RWPE1 (cell line): Measurements from ENCODE around the gene CARHSP1.

Experiments used
- CTCF ChIA-PET: fragments of 350-600 bp; sonication (Branson Sonifier 250); formaldehyde crosslinking; extraction: SDS; loops from one replicate; lab custom pipeline; 2021; lab: Yijun Ruan, JAX
- POLR2A ChIA-PET: fragments of 400-600 bp; formaldehyde crosslinking; extraction: SDS; loops from one replicate; lab custom pipeline; 2020; ENCODE audit warnings: antibody characterized with exemption; ENCODE audit not compliant: low non-redundant PET; lab: Yijun Ruan, JAX
- DNase-seq: peaks from one replicate; pipeline ENCODE4 v3.0.0; 2012; ENCODE audit warnings: low spot score
- H3K27ac ChIP-seq: fragments of 450-650 bp; 2 replicates; pipeline ENCODE4 v1.5.1; 2017
- CTCF ChIP-seq: fragments of 450-650 bp; conservative IDR thresholded peaks from 2 replicates; pipeline ENCODE4 v1.5.1; 2017; ENCODE audit warnings: low read depth, mild to moderate bottlenecking

CARHSP1 gene

GRCh38 chr16:8832717-8833105 lies 36.1 kb downstream of the CARHSP1 start:
- ChIA-PET CTCF (interaction anchor here (0.6 kb wide), 2 partner anchors 16 to 1434 kb away, joined by 3 read pairs; no protein-coding TSS in a partner anchor), POLR2A (no interaction called here)
- no peak for DNase-seq
- no peak overlapping the region for H3K27ac ChIP-seq
- TF ChIP-seq CTCF = no peak

DNA sequence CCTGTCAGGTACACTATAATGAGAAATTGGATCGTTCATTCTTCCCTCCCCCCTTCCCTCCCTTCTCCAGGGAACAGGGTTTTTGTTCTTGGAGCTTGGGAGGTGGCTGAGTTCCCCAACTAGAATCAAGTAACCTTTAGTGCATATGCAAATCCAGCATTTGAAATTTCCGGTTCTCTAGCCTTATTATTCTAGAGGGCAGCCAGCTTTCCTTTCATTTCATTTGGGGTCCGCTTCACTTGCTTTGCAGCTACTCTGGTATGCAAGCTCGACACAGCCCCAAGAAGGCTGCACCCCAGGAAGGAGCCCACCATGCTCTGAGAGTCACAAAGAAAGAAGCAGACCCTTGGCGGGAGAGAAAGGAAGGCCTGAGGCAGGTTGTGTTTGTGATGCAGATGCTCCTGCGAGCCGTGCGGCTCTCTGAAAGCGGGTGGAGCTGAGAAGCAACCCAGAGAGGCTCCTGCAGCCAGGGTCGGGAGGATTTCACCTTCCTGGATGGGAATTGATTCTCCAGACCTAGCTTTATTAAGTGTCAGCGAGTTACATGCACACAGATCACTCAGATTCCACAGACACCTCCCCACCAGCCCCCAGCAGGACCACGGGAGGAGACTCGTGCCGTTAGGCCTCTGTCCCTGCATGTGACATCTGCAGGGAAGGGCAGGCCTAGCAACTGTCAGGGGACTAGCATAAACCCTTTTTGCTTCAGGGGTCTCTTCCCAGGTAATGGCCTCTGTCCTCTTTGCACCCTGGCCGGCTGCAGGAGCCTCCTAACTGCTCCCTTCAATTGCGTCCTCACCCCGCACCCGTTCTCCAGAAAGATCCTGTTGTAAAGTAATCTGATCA lies 36.7 kb downstream of the CARHSP1 start:
- no peak for TF ChIP-seq CTCF
- no peak overlapping the region for H3K27ac ChIP-seq
- POLR2A ChIA-PET = no interaction called here
- no peak for DNase-seq
- CTCF ChIA-PET = interaction anchor here (0.6 kb wide), 2 partner anchors 17 to 1433 kb away, joined by 3 read pairs; no protein-coding TSS in a partner anchor

- TF ChIP-seq CTCF = no peak
- no peak overlapping the region for H3K27ac ChIP-seq
- CTCF ChIA-PET = no interaction called here
- no peak for DNase-seq
- POLR2A ChIA-PET = no interaction called here
Measured at GRCh38 chr16:8831450-8831849, 37.4 kb downstream of the CARHSP1 start.

- CTCF ChIA-PET = interaction anchor here (1.1 kb wide), 1 partner anchor 180 kb away, joined by 3 read pairs; no protein-coding TSS in a partner anchor
- peak overlapping the region; percentile 61 for H3K27ac ChIP-seq
- POLR2A ChIA-PET = no interaction called here
Measured at GRCh38 chr16:8828541-8829165, 40.2 kb downstream of the CARHSP1 start.

DNA sequence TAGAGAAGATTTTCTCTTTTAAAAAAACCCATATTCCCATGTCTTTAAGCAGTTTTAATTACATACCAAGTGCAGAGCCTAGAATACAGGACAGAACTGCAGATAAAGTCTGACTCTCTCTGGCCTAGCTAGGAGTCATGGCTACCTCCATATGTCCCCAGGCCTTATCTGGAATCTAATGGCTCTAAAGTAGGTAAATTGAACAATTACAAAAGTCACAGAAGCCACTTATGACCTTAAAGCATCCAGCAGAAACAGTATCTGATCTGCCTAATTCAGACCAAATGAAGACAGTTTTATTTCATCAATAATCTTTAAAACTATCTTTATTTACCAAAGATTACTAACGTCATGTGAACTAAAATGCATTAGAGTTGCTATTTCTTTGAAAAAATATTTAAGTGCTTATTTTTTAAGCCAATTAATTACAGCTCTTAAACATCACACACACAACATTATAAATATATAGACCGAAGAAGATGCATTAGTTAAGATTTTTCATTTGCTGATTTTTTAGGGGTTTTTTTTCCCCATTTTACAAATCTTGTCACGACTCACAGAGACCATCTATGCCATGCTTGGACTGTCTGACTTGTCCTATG lies 42.4 kb downstream of the CARHSP1 start:
- H3K27ac ChIP-seq = no peak overlapping the region
- no peak for TF ChIP-seq CTCF
- CTCF ChIA-PET = interaction anchor here (0.9 kb wide), 1 partner anchor 9 kb away, joined by 4 read pairs; no protein-coding TSS in a partner anchor
- no peak for DNase-seq
- POLR2A ChIA-PET = no interaction called here

More at GRCh38 chr16:8828541-8829165, 40.2 kb downstream of the CARHSP1 start:
- DNase-seq = peak; percentile 63
- TF ChIP-seq CTCF = no peak

DNA sequence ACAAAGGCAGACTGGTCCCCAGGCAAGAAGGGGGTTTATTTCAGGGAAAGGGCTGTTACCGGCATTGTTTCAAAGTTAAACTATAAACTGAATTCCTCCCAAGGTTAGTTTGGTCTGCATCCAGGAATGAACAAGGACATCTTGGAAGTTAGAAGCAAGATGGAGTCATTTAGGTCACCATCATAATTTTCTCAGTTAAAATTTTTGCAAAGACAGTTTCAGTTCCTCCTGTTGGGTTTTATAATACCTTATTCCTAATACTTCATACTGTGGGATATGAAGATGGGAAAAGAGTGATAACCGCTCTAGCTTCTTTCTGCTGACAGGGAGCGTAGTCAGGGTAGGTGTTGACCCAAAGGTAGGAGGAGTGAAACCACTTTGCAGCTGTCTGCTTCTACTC lies 46.4 kb downstream of the CARHSP1 start:
- H3K27ac ChIP-seq = no peak overlapping the region
- ChIA-PET POLR2A (no interaction called here), CTCF (no interaction called here)
- no peak for TF ChIP-seq CTCF
- no peak for DNase-seq
